OCI-LY3 (cell line): Measurements from ENCODE around the gene PDCD4.

ENCODE experiments used
- CTCF ChIP-seq: fragments of 200-600, 300-600 bp; sonication (generic); IDR thresholded peaks from 2 replicates; pipeline ENCODE4 v1.5.1; 2014; ENCODE audit warnings: antibody characterized with exemption, low read length, low read depth
- EZH2phosphoT487 ChIP-seq: fragments of 200-600 bp; shearing (Covaris generic); IDR thresholded peaks from 2 replicates; pipeline ENCODE4 v1.6.1; 2018; ENCODE audit warnings: antibody characterized with exemption, mixed run types, low read depth

GRCh38 chr10:110852947-110853346, 18.8 kb upstream of the PDCD4 start:
- TF ChIP-seq CTCF (no peak), EZH2phosphoT487 (no peak)
